ENCODE measurements around the gene ABTB2.

DNA sequence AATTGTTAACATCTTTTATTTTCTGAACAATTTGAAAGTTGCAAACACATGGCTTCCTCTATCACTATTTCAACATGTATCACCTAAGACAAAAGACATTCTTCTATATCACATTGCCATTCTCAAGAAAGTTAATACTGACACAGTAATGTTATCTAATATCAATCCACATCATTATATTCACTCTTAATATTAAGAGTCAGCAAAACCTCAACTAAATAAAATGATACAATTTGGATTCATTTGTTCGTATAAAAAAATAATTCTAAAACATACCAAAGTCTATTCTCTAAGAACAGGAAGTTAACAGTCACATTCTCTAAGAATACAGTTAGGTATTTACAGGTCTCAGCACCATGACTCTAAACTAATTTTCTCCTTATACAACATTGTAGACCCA is 52.0 kb downstream of the ABTB2 start:
- TF ChIP-seq, protein P1, sequence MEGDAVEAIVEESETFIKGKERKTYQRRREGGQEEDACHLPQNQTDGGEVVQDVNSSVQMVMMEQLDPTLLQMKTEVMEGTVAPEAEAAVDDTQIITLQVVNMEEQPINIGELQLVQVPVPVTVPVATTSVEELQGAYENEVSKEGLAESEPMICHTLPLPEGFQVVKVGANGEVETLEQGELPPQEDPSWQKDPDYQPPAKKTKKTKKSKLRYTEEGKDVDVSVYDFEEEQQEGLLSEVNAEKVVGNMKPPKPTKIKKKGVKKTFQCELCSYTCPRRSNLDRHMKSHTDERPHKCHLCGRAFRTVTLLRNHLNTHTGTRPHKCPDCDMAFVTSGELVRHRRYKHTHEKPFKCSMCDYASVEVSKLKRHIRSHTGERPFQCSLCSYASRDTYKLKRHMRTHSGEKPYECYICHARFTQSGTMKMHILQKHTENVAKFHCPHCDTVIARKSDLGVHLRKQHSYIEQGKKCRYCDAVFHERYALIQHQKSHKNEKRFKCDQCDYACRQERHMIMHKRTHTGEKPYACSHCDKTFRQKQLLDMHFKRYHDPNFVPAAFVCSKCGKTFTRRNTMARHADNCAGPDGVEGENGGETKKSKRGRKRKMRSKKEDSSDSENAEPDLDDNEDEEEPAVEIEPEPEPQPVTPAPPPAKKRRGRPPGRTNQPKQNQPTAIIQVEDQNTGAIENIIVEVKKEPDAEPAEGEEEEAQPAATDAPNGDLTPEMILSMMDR (conservative IDR thresholded peaks at IDR 0.05) = no peak
- no peak for TF ChIP-seq ZFX (IDR thresholded peaks at IDR 0.05)
